Measurements from ENCODE around the gene MNAT1. TPM values are rescaled to one million over a fixed set of nuclear protein-coding genes. Genes with fewer than 3 reads are reported as not detected.
A peak's percentile ranks its signal among the peaks of the same experiment; 100 is the strongest.

Gene MNAT1
- polyA plus RNA-seq, 2 of the 4 experiments (the other 2 are of a cell fraction), result 42.7 to 78.1 TPM

- TF ChIP-seq MAFK (IDR thresholded peaks at IDR 0.05; ENCODE audit: partially characterized antibody), result no peak
- no peak for TF ChIP-seq NPAS2 (CRISPR knock-in tag; IDR thresholded peaks at IDR 0.05; ENCODE audit: borderline replicate concordance)
- no peak for TF ChIP-seq HOXB5 (CRISPR knock-in tag; IDR thresholded peaks at IDR 0.05)
- TF ChIP-seq GATA3 (IDR thresholded peaks at IDR 0.05; ENCODE audit: borderline replicate concordance), result no peak
Observed at GRCh38 chr14:60968671-60969070, 234.1 kb downstream of the MNAT1 start (continued).

GRCh38 chr14:60970146-60970545, 235.6 kb downstream of the MNAT1 start:
- H3K4me2 ChIP-seq, result no peak overlapping the region
- no peak overlapping the region for H3K4me3 ChIP-seq
- FAIRE-seq, result no peak
- TF ChIP-seq RARB (CRISPR knock-in tag; IDR thresholded peaks at IDR 0.05), result no peak
- TF ChIP-seq FOSL2 (IDR thresholded peaks at IDR 0.05), result no peak
- TF ChIP-seq FOSL2 (CRISPR knock-in tag; IDR thresholded peaks at IDR 0.05), result no peak
- TF ChIP-seq, protein P1, sequence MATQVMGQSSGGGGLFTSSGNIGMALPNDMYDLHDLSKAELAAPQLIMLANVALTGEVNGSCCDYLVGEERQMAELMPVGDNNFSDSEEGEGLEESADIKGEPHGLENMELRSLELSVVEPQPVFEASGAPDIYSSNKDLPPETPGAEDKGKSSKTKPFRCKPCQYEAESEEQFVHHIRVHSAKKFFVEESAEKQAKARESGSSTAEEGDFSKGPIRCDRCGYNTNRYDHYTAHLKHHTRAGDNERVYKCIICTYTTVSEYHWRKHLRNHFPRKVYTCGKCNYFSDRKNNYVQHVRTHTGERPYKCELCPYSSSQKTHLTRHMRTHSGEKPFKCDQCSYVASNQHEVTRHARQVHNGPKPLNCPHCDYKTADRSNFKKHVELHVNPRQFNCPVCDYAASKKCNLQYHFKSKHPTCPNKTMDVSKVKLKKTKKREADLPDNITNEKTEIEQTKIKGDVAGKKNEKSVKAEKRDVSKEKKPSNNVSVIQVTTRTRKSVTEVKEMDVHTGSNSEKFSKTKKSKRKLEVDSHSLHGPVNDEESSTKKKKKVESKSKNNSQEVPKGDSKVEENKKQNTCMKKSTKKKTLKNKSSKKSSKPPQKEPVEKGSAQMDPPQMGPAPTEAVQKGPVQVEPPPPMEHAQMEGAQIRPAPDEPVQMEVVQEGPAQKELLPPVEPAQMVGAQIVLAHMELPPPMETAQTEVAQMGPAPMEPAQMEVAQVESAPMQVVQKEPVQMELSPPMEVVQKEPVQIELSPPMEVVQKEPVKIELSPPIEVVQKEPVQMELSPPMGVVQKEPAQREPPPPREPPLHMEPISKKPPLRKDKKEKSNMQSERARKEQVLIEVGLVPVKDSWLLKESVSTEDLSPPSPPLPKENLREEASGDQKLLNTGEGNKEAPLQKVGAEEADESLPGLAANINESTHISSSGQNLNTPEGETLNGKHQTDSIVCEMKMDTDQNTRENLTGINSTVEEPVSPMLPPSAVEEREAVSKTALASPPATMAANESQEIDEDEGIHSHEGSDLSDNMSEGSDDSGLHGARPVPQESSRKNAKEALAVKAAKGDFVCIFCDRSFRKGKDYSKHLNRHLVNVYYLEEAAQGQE (IDR thresholded peaks at IDR 0.05), result no peak
- no peak for TF ChIP-seq MAFK (IDR thresholded peaks at IDR 0.05; ENCODE audit: partially characterized antibody)
- no peak for TF ChIP-seq EHMT2 (IDR thresholded peaks at IDR 0.05; ENCODE audit: low read depth)
- TF ChIP-seq RAD21 (conservative IDR thresholded peaks at IDR 0.05 in 1 of 2, IDR thresholded peaks at IDR 0.05 in 1 of 2), result no peak
- ChIA-PET POLR2A (no interaction called here), CTCF (no interaction called here)
- no peak overlapping the region for H3K27ac ChIP-seq
- peak in 1 of 2 experiments; percentile 30; a peak in 1 of 6 replicates for ATAC-seq
- H3K9me3 ChIP-seq, result no peaks in the 10 kb centered on the region
- peaks cover 17% of the 10 kb centered on the region; the same call in 2 of the 3 replicates for H3K4me1 ChIP-seq
- 83% methylated on average over 2 of the region's 2 CpGs for WGBS (ENCODE audit: missing lambda C conversion rate)
- DNase-seq (ENCODE audit: low read depth in 1 of 2, low spot score in 1 of 2), result no peak

DNA sequence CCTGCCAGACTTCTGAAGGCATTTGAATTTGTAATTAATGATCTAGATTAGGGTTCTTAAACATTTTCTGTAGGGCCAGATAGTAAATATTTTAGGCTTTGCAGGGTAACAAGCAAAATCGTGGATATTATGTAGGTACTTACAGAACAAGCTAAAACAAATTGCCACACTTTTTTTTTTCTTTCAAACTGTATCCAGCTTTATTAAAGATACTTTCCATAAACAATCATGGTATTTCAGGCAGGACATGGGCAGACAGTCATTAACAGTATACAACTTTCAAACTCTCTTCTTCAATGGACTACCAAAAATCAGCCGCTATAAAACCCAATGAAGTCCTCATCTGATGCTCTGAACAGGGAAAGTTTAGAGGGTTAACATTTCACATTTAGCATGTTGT, 236.7 kb downstream of the MNAT1 start:
- CTCF ChIA-PET, result no interaction called here
- DNase-seq (ENCODE audit: low read depth in 1 of 2, low spot score in 1 of 2), result no peak
- no peak for TF ChIP-seq RAD21 (conservative IDR thresholded peaks at IDR 0.05 in 1 of 2, IDR thresholded peaks at IDR 0.05 in 1 of 2)
- TF ChIP-seq, protein P2, sequence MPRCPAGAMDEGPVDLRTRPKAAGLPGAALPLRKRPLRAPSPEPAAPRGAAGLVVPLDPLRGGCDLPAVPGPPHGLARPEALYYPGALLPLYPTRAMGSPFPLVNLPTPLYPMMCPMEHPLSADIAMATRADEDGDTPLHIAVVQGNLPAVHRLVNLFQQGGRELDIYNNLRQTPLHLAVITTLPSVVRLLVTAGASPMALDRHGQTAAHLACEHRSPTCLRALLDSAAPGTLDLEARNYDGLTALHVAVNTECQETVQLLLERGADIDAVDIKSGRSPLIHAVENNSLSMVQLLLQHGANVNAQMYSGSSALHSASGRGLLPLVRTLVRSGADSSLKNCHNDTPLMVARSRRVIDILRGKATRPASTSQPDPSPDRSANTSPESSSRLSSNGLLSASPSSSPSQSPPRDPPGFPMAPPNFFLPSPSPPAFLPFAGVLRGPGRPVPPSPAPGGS (IDR thresholded peaks at IDR 0.05), result no peak
- no peak for TF ChIP-seq CHD4 (IDR thresholded peaks at IDR 0.05; ENCODE audit: borderline replicate concordance)

DNA sequence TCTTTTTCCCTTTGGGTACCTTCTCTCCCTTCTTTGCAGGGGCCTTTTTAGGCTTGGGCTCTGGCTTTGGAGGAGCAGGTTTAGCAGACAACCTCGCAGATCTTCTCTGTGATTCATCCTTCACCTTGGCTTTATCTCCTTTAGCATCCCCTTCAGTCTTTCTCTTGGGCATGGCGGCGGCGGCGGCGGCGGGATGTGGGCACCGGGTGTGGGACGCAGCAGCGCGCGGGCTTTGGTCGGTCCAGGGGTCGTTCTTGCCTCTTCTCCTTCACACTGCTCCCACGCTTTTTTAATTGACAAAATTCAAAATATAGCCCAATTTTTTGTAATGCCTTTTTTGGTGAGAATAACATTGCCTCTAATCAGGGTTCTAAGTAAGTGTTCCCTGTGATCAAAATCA, 237.7 kb downstream of the MNAT1 start:
- POLR2A ChIA-PET, result no interaction called here
- ATAC-seq, result no peak
- CTCF ChIA-PET, result no interaction called here
- H3K4me1 ChIP-seq, result peaks cover 11% of the 10 kb centered on the region; the same call in 2 of the 3 replicates
- FAIRE-seq, result no peak
- TF ChIP-seq ESRRA (IDR thresholded peaks at IDR 0.05; ENCODE audit: borderline replicate concordance, low read length) (no peak), HOXA7 (CRISPR knock-in tag; IDR thresholded peaks at IDR 0.05) (no peak), RAD21 (conservative IDR thresholded peaks at IDR 0.05 in 1 of 2, IDR thresholded peaks at IDR 0.05 in 1 of 2) (no peak), TP53 (CRISPR knock-in tag; IDR thresholded peaks at IDR 0.05) (no peak), ELK1 (IDR thresholded peaks at IDR 0.05; ENCODE audit: low read depth, low read length) (no peak), KDM1A (IDR thresholded peaks at IDR 0.05; ENCODE audit: low read depth) (no peak), RCOR1 (IDR thresholded peaks at IDR 0.05; ENCODE audit: low read depth, low read length) (no peak)
- H3K27ac ChIP-seq, result no peak overlapping the region
- H3K4me2 ChIP-seq, result no peak overlapping the region
- H3K4me3 ChIP-seq, result no peak overlapping the region
- H3K9me3 ChIP-seq, result no peaks in the 10 kb centered on the region
- no peak for DNase-seq (ENCODE audit: low read depth in 1 of 2, low spot score in 1 of 2)
- WGBS (ENCODE audit: missing lambda C conversion rate), result 92% methylated on average over 15 of the region's 15 CpGs

More for the DNA sequence above, 236.7 kb downstream of the MNAT1 start:
- 33% methylated on average over 2 of the region's 2 CpGs for WGBS (ENCODE audit: missing lambda C conversion rate)
- Histone ChIP-seq H3K27ac (no peak overlapping the region), H3K4me1 (peaks cover 11% of the 10 kb centered on the region; the same call in 2 of the 3 replicates), H3K4me2 (no peak overlapping the region), H3K9me3 (no peaks in the 10 kb centered on the region), H3K4me3 (no peak overlapping the region)
- FAIRE-seq (no peak), ATAC-seq (no peak)
- POLR2A ChIA-PET, result no interaction called here

Data from A549 (cell line).